Hepatocyte (in vitro differentiated cells): ENCODE results near the gene RMDN2.

Source experiments
- CTCF ChIP-seq: fragments of 200-600 bp; sonication (generic); IDR thresholded peaks from 2 replicates; pipeline ENCODE4 v1.5.1; 2016; ENCODE audit warnings: antibody characterized with exemption, mild to moderate bottlenecking; ENCODE audit not compliant: poor library complexity
- EZH2 ChIP-seq: fragments of 200-600 bp; sonication (generic); IDR thresholded peaks from 2 replicates; pipeline ENCODE4 v1.6.1; 2016; ENCODE audit warnings: antibody characterized with exemption, mild to moderate bottlenecking, borderline replicate concordance
- EZH2phosphoT487 ChIP-seq: fragments of 200-600 bp; sonication (generic); IDR thresholded peaks from one replicate; pipeline ENCODE4 v1.6.1; 2018; ENCODE audit warnings: antibody characterized with exemption, mild to moderate bottlenecking, low read depth, moderate library complexity; ENCODE audit not compliant: unreplicated experiment, severe bottlenecking

GRCh38 chr2:37907501-37908225 is 17.4 kb upstream of the RMDN2 start:
- no peak for TF ChIP-seq EZH2
- TF ChIP-seq CTCF: no peak
- no peak for TF ChIP-seq EZH2phosphoT487
